A549 (cell line): ENCODE measurements around the gene NR3C2. TPM values are rescaled to one million over a fixed set of nuclear protein-coding genes. Genes with fewer than 3 reads are reported as not detected.
A peak's percentile ranks its signal among the peaks of the same experiment; 100 is the strongest.

Experiments
- ATAC-seq, 2 experiments: fragments of 200-7000 bp in 1 of 2; fragments of >200 bp in 1 of 2; cut with Nextera tagmentation in 1 of 2; cut with Tn5 transposase in 1 of 2; 3 replicates each; pipeline versions ENCODE4 v1.8.0 to v1.9.1; 2018 to 2020; ENCODE audit warnings: mild to moderate bottlenecking in 1 of 2, moderate library complexity in 1 of 2
- CTCF ChIA-PET: fragments of 300-600 bp; sonication (Branson Sonifier 250); formaldehyde crosslinking; extraction: SDS; loops from one replicate; lab custom pipeline; 2021; ENCODE audit warnings: antibody characterized with exemption, inconsistent platforms; lab: Yijun Ruan, JAX
- POLR2A ChIA-PET: fragments of 350-600 bp; formaldehyde crosslinking; extraction: SDS; loops from one replicate; lab custom pipeline; 2021; ENCODE audit warnings: antibody characterized with exemption, inconsistent platforms; lab: Yijun Ruan, JAX
- DNase-seq, 2 experiments: peaks; one replicate each; pipeline versions ENCODE4 v3.0.0 to v3.0.0-alpha.2; 2011 to 2016; ENCODE audit warnings: low read depth in 1 of 2, low spot score in 1 of 2
- FAIRE-seq: peaks from 2 replicates; lab custom pipeline; 2011; peaks lifted over from hg19 to GRCh38; lab: Jason Lieb, UNC
- H3K27ac ChIP-seq, 2 experiments: fragments of >200 bp; sonication (Bioruptor Twin); formaldehyde crosslinking; 3 replicates each; pipeline ENCODE4 v1.5.1; 2016 to 2017
- H3K4me1 ChIP-seq: fragments of >200 bp; sonication (Bioruptor Twin); formaldehyde crosslinking; 3 replicates; pipeline ENCODE4 v1.6.1; 2016
- H3K4me2 ChIP-seq: fragments of >200 bp; sonication (Bioruptor Twin); formaldehyde crosslinking; 3 replicates; pipeline ENCODE4 v1.6.1; 2016
- H3K4me3 ChIP-seq: fragments of >200 bp; sonication (Bioruptor Twin); formaldehyde crosslinking; 3 replicates; pipeline ENCODE4 v1.5.1; 2016
- H3K9me3 ChIP-seq: fragments of >200 bp; sonication (Bioruptor Twin); formaldehyde crosslinking; 3 replicates; pipeline ENCODE4 v1.6.1; 2016
- CBX2 ChIP-seq: fragments of 200-600 bp; sonication (generic); IDR thresholded peaks from 2 replicates; pipeline ENCODE4 v1.6.1; 2016; ENCODE audit warnings: low read depth, mild to moderate bottlenecking, borderline replicate concordance
- EHF ChIP-seq: fragments of 250-450 bp; sonication (Bioruptor Pico); IDR thresholded peaks from 2 replicates; pipeline ENCODE4 v1.5.0; 2020; ENCODE audit warnings: mild to moderate bottlenecking
- EHMT2 ChIP-seq: fragments of 200-600 bp; sonication (generic); IDR thresholded peaks from 2 replicates; pipeline ENCODE4 v1.6.1; 2016; ENCODE audit warnings: antibody characterized with exemption, low read depth, mild to moderate bottlenecking, moderate library complexity
- EP300 ChIP-seq, 2 experiments: fragments of >200 bp; sonication (Bioruptor Twin); formaldehyde crosslinking; IDR thresholded peaks; 2 replicates in 1 of 2; 3 replicates in 1 of 2; pipeline ENCODE4 v1.6.1; 2016 to 2017
- ESRRA ChIP-seq: fragments of 150-350 bp; IDR thresholded peaks from 2 replicates; pipeline ENCODE4 v1.6.1; 2014; ENCODE audit warnings: mild to moderate bottlenecking, low read length, borderline replicate concordance
- GATA3 ChIP-seq: IDR thresholded peaks from 2 replicates; pipeline ENCODE4 v1.6.1; 2012; ENCODE audit warnings: borderline replicate concordance
- HEYL ChIP-seq: fragments of 250-450 bp; sonication (Bioruptor Pico); IDR thresholded peaks from 2 replicates; pipeline ENCODE4 v1.8.0; 2021; ENCODE audit warnings: mild to moderate bottlenecking, moderate library complexity
- HOXA7 ChIP-seq: fragments of 250-450 bp; sonication (Bioruptor Pico); IDR thresholded peaks from 2 replicates; pipeline ENCODE4 v1.5.0; 2020; ENCODE audit warnings: mild to moderate bottlenecking, moderate library complexity
- JUNB ChIP-seq: fragments of >200 bp; sonication (Bioruptor Twin); formaldehyde crosslinking; IDR thresholded peaks from 2 replicates; pipeline ENCODE4 v1.6.1; 2016
- MYC ChIP-seq: IDR thresholded peaks from 2 replicates; pipeline ENCODE4 v1.6.1; 2012; ENCODE audit warnings: mild to moderate bottlenecking, inconsistent platforms, low read length, improper control_type of control experiment, borderline replicate concordance
- NFE2L2 ChIP-seq: fragments of 150-350 bp; conservative IDR thresholded peaks from 2 replicates; pipeline ENCODE4 v1.6.1; 2014; ENCODE audit warnings: low read length
- POLR2A ChIP-seq: IDR thresholded peaks from 2 replicates; pipeline ENCODE4 v1.6.1; 2012; ENCODE audit warnings: mild to moderate bottlenecking, low read length
- POLR2AphosphoS2 ChIP-seq: conservative IDR thresholded peaks from 2 replicates; pipeline ENCODE4 v1.6.1; 2012; ENCODE audit warnings: low read length, improper control_type of control experiment, inconsistent platforms
- RARB ChIP-seq: fragments of 250-450 bp; sonication (Bioruptor Pico); IDR thresholded peaks from 2 replicates; pipeline ENCODE4 v1.8.0; 2021; ENCODE audit warnings: mild to moderate bottlenecking, moderate library complexity
- SREBF2 ChIP-seq: fragments of 450-650 bp; IDR thresholded peaks from 2 replicates; pipeline ENCODE4 v1.6.1; 2014; ENCODE audit warnings: mild to moderate bottlenecking, moderate library complexity
- TFCP2L1 ChIP-seq: fragments of 250-450 bp; sonication (Bioruptor Pico); IDR thresholded peaks from 2 replicates; pipeline ENCODE4 v1.5.0; 2021; ENCODE audit warnings: mild to moderate bottlenecking
- WGBS: methylation state at CpG from one replicate; pipeline ENCODE4 v1.1.6; 2017; ENCODE audit errors: missing lambda C conversion rate; 5-methylcytosine and 5-hydroxymethylcytosine counted together
- polyA plus RNA-seq, 4 experiments: library from polyadenylated mRNA; depleted of rRNA in 3 of 4; stranded (reverse); fragments of >200 nt; fragmentation: RNase III in 1 of 4; extraction: RNeasy Plus Mini Kit Qiagen cat#74134 plus additional on column Dnase treatment in 1 of 4; gene quantifications; 2 replicates in 3 of 4; 3 replicates in 1 of 4; pipeline ENCODE4 v1.2.3, GENCODE V29; 2011 to 2017
- TF ChIP-seq, protein P1 (sequence below): IDR thresholded peaks from 2 replicates; pipeline ENCODE4 v1.6.1; 2012; ENCODE audit warnings: low read depth, borderline replicate concordance
- TF ChIP-seq, protein P2 (sequence below): IDR thresholded peaks from 2 replicates; pipeline ENCODE4 v1.6.1; 2012
- TF ChIP-seq, protein P3 (sequence below): fragments of >200 bp; sonication (Bioruptor Twin); formaldehyde crosslinking; IDR thresholded peaks from 2 replicates; pipeline ENCODE4 v1.6.1; 2016

Gene NR3C2
- polyA plus RNA-seq, 2 of the 4 experiments (the other 2 are of a cell fraction), result 0.01 to 0.03 TPM

DNA sequence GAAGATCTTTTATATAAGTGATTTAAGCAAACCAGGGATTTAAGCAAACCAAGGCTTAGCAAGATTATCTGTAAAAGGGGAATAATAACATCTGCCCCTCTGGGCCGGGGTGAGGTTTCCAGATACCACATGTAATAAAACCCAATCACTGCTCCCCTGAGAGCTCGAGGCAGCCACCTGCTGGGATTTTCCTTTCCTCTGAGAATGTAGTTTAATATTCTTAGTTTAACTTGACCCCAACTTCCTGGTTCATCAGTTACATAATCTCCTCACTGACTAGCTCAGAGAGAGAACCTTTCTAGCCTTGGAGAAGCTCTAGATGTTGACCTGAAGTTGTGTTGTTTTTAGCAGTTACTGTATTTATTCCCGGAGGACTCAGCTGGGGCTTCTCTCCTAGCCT is 387.9 kb downstream of the NR3C2 start:
- WGBS, result 57% methylated on average over 3 of the region's 3 CpGs
- Histone ChIP-seq H3K4me1 (0 out of 3 replicates have a peak, but pooled peaks cover 4% of the 10 kb centered on the region), H3K4me2 (no peak overlapping the region), H3K9me3 (no peaks in the 10 kb centered on the region), H3K4me3 (no peak overlapping the region), H3K27ac (no peak overlapping the region)
- no peak for ATAC-seq
- FAIRE-seq, result no peak
- TF ChIP-seq, protein P1, sequence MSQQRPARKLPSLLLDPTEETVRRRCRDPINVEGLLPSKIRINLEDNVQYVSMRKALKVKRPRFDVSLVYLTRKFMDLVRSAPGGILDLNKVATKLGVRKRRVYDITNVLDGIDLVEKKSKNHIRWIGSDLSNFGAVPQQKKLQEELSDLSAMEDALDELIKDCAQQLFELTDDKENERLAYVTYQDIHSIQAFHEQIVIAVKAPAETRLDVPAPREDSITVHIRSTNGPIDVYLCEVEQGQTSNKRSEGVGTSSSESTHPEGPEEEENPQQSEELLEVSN, result no peak
- TF ChIP-seq EHMT2 (no peak), HOXA7 (CRISPR knock-in tag) (no peak), TFCP2L1 (CRISPR knock-in tag) (no peak)
- DNase-seq, result peak in 1 of 2 experiments; percentile 4
- ChIA-PET CTCF (no interaction called here), POLR2A (no interaction called here)

DNA sequence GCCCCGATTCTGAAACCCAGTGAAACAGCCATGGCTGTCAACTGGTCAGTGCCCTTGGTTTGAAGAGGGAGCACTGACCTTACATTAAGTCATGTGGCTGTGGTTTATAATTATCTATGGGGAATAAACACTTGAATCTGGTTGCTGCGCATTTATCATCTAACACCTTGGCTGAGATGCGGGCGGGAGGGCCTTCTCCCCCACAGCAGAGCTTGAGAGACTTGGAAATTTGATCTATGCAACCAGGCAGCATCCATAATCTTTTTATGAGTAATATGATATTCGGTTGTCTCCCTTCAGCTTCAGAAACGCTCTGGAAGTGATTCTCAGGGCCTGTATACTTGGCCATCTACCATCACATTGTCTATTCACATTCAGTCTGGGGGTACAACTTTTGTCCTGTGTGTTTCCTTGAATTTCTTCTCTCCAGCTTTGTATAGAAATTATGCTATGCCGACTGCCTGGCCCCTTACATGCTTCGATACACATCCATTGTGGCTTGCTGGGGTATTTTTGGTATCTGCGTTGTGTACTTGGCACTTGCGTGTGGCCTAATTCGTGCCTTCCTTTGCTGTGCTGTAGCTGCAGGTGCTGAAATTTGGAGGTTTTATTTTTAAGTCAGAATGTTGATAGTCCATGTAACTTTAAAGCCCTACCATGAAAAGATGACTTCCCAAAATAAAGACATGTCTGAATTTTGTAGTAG is 388.8 kb downstream of the NR3C2 start:
- no peak overlapping the region for H3K4me3 ChIP-seq
- FAIRE-seq (no peak), ATAC-seq (no peak), DNase-seq (no peak)
- H3K4me2 ChIP-seq, result no peak overlapping the region
- 0 out of 3 replicates have a peak, but pooled peaks cover 4% of the 10 kb centered on the region for H3K4me1 ChIP-seq
- ChIA-PET POLR2A (no interaction called here), CTCF (interaction anchor here (0.5 kb wide), 1 partner anchor 28 kb away, joined by 3 read pairs; no protein-coding TSS in a partner anchor)
- no peaks in the 10 kb centered on the region for H3K9me3 ChIP-seq
- no peak for TF ChIP-seq EP300 (IDR thresholded peaks at IDR 0.05)
- TF ChIP-seq, protein P2, sequence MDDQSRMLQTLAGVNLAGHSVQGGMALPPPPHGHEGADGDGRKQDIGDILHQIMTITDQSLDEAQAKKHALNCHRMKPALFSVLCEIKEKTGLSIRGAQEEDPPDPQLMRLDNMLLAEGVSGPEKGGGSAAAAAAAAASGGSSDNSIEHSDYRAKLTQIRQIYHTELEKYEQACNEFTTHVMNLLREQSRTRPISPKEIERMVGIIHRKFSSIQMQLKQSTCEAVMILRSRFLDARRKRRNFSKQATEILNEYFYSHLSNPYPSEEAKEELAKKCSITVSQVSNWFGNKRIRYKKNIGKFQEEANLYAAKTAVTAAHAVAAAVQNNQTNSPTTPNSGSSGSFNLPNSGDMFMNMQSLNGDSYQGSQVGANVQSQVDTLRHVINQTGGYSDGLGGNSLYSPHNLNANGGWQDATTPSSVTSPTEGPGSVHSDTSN, result no peak
- TF ChIP-seq RARB (CRISPR knock-in tag), result no peak
- TF ChIP-seq CBX2, result no peak
- TF ChIP-seq EHF (CRISPR knock-in tag), result no peak
- no peak for TF ChIP-seq POLR2AphosphoS2
- H3K27ac ChIP-seq, result no peak overlapping the region
- WGBS, result 90% methylated on average over 11 of the region's 11 CpGs

DNA sequence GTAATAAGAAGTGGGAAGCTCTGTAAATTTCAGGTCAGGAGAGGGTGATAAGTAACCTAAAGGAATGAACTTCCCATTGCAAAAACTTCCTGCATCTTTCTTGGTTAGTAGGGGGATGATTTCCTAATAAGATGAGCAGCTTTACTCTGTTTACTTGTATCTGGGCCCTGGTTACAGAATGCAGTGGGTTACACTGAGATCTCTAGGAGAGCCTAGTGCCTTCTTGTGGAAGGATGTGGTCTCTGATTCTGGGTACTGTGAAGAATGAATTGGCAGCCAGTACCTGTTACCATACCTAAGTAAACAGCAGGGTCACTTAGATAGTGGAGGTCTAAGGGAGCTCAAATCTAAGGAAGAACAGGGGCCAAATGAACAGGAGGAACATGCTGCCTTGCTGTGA is 389.8 kb downstream of the NR3C2 start:
- CTCF ChIA-PET, result no interaction called here
- TF ChIP-seq CBX2 (no peak), POLR2A (no peak), SREBF2 (no peak), HEYL (CRISPR knock-in tag) (no peak), EP300 (IDR thresholded peaks at IDR 0.05) (no peak), TFCP2L1 (CRISPR knock-in tag) (no peak), MYC (no peak), GATA3 (no peak)
- TF ChIP-seq, protein P1, result no peak
- TF ChIP-seq, protein P3, sequence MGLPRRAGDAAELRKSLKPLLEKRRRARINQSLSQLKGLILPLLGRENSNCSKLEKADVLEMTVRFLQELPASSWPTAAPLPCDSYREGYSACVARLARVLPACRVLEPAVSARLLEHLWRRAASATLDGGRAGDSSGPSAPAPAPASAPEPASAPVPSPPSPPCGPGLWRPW, result no peak
- TF ChIP-seq, all 56 proteins: peak for 0
- FAIRE-seq (no peak), DNase-seq (no peak), ATAC-seq (no peak)
- POLR2A ChIA-PET, result no interaction called here
- no peak overlapping the region for H3K4me2 ChIP-seq
- no peak overlapping the region for H3K4me3 ChIP-seq
- H3K4me1 ChIP-seq, result 0 out of 3 replicates have a peak, but pooled peaks cover 4% of the 10 kb centered on the region
- no peaks in the 10 kb centered on the region for H3K9me3 ChIP-seq
- no peak overlapping the region for H3K27ac ChIP-seq

DNA sequence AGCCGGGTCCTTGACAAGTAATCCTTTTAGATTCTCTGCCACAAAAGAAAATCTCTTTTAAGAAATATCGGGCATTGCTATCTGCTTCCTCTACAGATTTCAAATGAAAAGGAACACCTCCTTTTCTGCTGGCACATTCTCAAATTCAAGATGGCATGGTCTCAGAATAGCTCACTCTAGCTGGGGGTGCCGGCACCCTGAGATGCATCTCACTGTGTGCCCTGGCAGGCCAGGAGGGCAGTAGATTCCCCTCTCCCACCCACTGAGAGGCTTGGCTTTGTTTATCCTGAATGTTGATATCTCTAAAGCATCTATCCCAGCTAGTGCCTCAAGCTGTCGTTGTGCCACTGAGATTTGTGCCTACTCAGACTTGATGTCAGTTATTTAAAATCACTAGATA is 390.8 kb downstream of the NR3C2 start:
- no peak overlapping the region for H3K4me3 ChIP-seq
- no peaks in the 10 kb centered on the region for H3K9me3 ChIP-seq
- CTCF ChIA-PET, result no interaction called here
- no peak overlapping the region for H3K4me2 ChIP-seq
- DNase-seq (no peak), ATAC-seq (no peak), FAIRE-seq (no peak)
- 0 out of 3 replicates have a peak, but pooled peaks cover 4% of the 10 kb centered on the region for H3K4me1 ChIP-seq
- WGBS, result 84% methylated on average over 4 of the region's 4 CpGs
- POLR2A ChIA-PET, result no interaction called here
- TF ChIP-seq, protein P3, result no peak
- TF ChIP-seq JUNB (no peak), TFCP2L1 (CRISPR knock-in tag) (no peak), NFE2L2 (no peak), ESRRA (no peak)
- no peak overlapping the region for H3K27ac ChIP-seq
